Hepatocyte (in vitro differentiated cells): ENCODE results near the gene AGBL1. TPM values are rescaled to one million over a fixed set of nuclear protein-coding genes. Genes with fewer than 3 reads are reported as not detected.
A peak's percentile ranks its signal among the peaks of the same experiment; 100 is the strongest.

ENCODE experiments used
- DNase-seq: peaks from one replicate; pipeline ENCODE4 v3.0.0-alpha.2; 2016; ENCODE audit warnings: low spot score
- H2AFZ ChIP-seq: fragments of 200-600 bp; sonication (generic); 2 replicates; pipeline ENCODE4 v1.6.0; 2016; ENCODE audit warnings: antibody characterized with exemption, mild to moderate bottlenecking
- H3K27ac ChIP-seq: fragments of 200-600 bp; sonication (generic); 2 replicates; pipeline ENCODE4 v1.5.1; 2016; ENCODE audit warnings: mild to moderate bottlenecking
- H3K27me3 ChIP-seq: fragments of 200-600 bp; sonication (generic); 2 replicates; pipeline ENCODE4 v1.6.1; 2016
- H3K36me3 ChIP-seq: fragments of 200-600 bp; sonication (generic); replicated peaks from 2 replicates; pipeline ENCODE4 v1.5.1; 2016; ENCODE audit warnings: low read depth; ENCODE audit not compliant: insufficient read depth
- H3K4me1 ChIP-seq: fragments of 200-600 bp; sonication (generic); 2 replicates; pipeline ENCODE4 v1.5.1; 2016; ENCODE audit warnings: mild to moderate bottlenecking, moderate library complexity; ENCODE audit not compliant: insufficient read depth
- H3K4me2 ChIP-seq: fragments of 200-600 bp; sonication (generic); 2 replicates; pipeline ENCODE4 v1.6.0; 2016
- H3K4me3 ChIP-seq: fragments of 200-600 bp; sonication (generic); 2 replicates; pipeline ENCODE4 v1.5.1; 2016; ENCODE audit warnings: mild to moderate bottlenecking
- H3K79me2 ChIP-seq: fragments of 200-600 bp; sonication (generic); 2 replicates; pipeline ENCODE4 v1.6.0; 2017; ENCODE audit warnings: mild to moderate bottlenecking
- H3K9me2 ChIP-seq: fragments of 200-600 bp; sonication (generic); replicated peaks from 2 replicates; pipeline ENCODE4 v1.6.0; 2017; ENCODE audit warnings: mild to moderate bottlenecking; ENCODE audit not compliant: insufficient read depth
- H3K9me3 ChIP-seq: fragments of 200-600 bp; sonication (generic); 2 replicates; pipeline ENCODE4 v1.5.1; 2016; ENCODE audit warnings: low read depth, mild to moderate bottlenecking
- H4K20me1 ChIP-seq: fragments of 200-600 bp; sonication (generic); 2 replicates; pipeline ENCODE4 v1.6.0; 2016; ENCODE audit warnings: mild to moderate bottlenecking; ENCODE audit not compliant: insufficient read depth, poor library complexity, severe bottlenecking
- CTCF ChIP-seq: fragments of 200-600 bp; sonication (generic); IDR thresholded peaks from 2 replicates; pipeline ENCODE4 v1.5.1; 2016; ENCODE audit warnings: antibody characterized with exemption, mild to moderate bottlenecking; ENCODE audit not compliant: poor library complexity
- EZH2 ChIP-seq: fragments of 200-600 bp; sonication (generic); IDR thresholded peaks from 2 replicates; pipeline ENCODE4 v1.6.1; 2016; ENCODE audit warnings: antibody characterized with exemption, mild to moderate bottlenecking, borderline replicate concordance
- EZH2phosphoT487 ChIP-seq: fragments of 200-600 bp; sonication (generic); IDR thresholded peaks from one replicate; pipeline ENCODE4 v1.6.1; 2018; ENCODE audit warnings: antibody characterized with exemption, mild to moderate bottlenecking, low read depth, moderate library complexity; ENCODE audit not compliant: unreplicated experiment, severe bottlenecking
- WGBS: methylation state at CpG from one replicate; pipeline ENCODE4 v1.1.6; 2016; ENCODE audit warnings: low lambda C conversion rate; ENCODE audit errors: missing lambda C conversion rate; 5-methylcytosine and 5-hydroxymethylcytosine counted together
- polyA plus RNA-seq: library from polyadenylated mRNA; unstranded; fragments of >200 nt; fragmentation: Nextera tagmentation; extraction: Ambion mirVana; gene quantifications from 2 replicates; pipeline ENCODE4 v1.2.1, GENCODE V29; 2016
- total RNA-seq: library from RNA; depleted of rRNA; stranded (reverse); fragments of >200 nt; gene quantifications from 2 replicates; pipeline ENCODE4 v1.2.3, GENCODE V29; 2014

Gene AGBL1
- total and polyA plus RNA-seq, 2 experiments from 2014 or later = not detected

- peak; percentile 19 for DNase-seq
- H3K4me2 ChIP-seq = no peak overlapping the region
- H3K4me3 ChIP-seq = no peak overlapping the region
- no peaks in the 10 kb centered on the region for H4K20me1 ChIP-seq
- no peaks in the 10 kb centered on the region for H3K9me2 ChIP-seq
- H3K36me3 ChIP-seq = no peaks in the 10 kb centered on the region
- H3K79me2 ChIP-seq = no peaks in the 10 kb centered on the region
- H3K9me3 ChIP-seq = no peaks in the 10 kb centered on the region
- WGBS = 49% methylated on average over 13 of the region's 13 CpGs
- H3K27ac ChIP-seq = no peak overlapping the region
- peaks cover 2% of the 10 kb centered on the region for H3K27me3 ChIP-seq
- H2AFZ ChIP-seq = no peak overlapping the region
- no peak for TF ChIP-seq CTCF
- TF ChIP-seq EZH2phosphoT487 = no peak
- TF ChIP-seq EZH2 = no peak
- peaks cover 4% of the 10 kb centered on the region for H3K4me1 ChIP-seq
Measured at GRCh38 chr15:86082619-86083380, 3.1 kb downstream of the AGBL1 start.

GRCh38 chr15:86087808-86088207 is 8.1 kb downstream of the AGBL1 start:
- Histone ChIP-seq H3K27ac (no peak overlapping the region), H3K27me3 (peaks cover 2% of the 10 kb centered on the region), H3K79me2 (no peaks in the 10 kb centered on the region), H3K4me1 (no peaks in the 10 kb centered on the region), H2AFZ (no peak overlapping the region), H3K4me2 (no peak overlapping the region), H3K9me2 (no peaks in the 10 kb centered on the region), H3K9me3 (no peaks in the 10 kb centered on the region), H4K20me1 (no peaks in the 10 kb centered on the region), H3K4me3 (no peak overlapping the region), H3K36me3 (no peaks in the 10 kb centered on the region)
- no peak for DNase-seq
- TF ChIP-seq EZH2phosphoT487 (no peak), CTCF (no peak), EZH2 (no peak)

GRCh38 chr15:86089422-86089821 is 9.8 kb downstream of the AGBL1 start:
- TF ChIP-seq EZH2phosphoT487 = no peak
- TF ChIP-seq CTCF = no peak
- TF ChIP-seq EZH2 = no peak
- 29% methylated on average over 4 of the region's 4 CpGs for WGBS
- H4K20me1 ChIP-seq = no peaks in the 10 kb centered on the region

More at GRCh38 chr15:86089422-86089821, 9.8 kb downstream of the AGBL1 start:
- H3K36me3 ChIP-seq = no peaks in the 10 kb centered on the region
- H3K4me3 ChIP-seq = no peak overlapping the region
- no peaks in the 10 kb centered on the region for H3K4me1 ChIP-seq
- no peak for DNase-seq
- no peaks in the 10 kb centered on the region for H3K9me2 ChIP-seq
- no peaks in the 10 kb centered on the region for H3K27me3 ChIP-seq
- no peak overlapping the region for H3K27ac ChIP-seq
- no peaks in the 10 kb centered on the region for H3K9me3 ChIP-seq
- no peak overlapping the region for H3K4me2 ChIP-seq
- no peaks in the 10 kb centered on the region for H3K79me2 ChIP-seq
- H2AFZ ChIP-seq = no peak overlapping the region
